ENCODE measurements around the gene SMIM13. TPM values are rescaled to one million over a fixed set of nuclear protein-coding genes. Genes with fewer than 3 reads are reported as not detected.

Gene SMIM13
- total RNA-seq, 2 experiments from 2014 or later: 3.0 to 4.6 TPM

DNA sequence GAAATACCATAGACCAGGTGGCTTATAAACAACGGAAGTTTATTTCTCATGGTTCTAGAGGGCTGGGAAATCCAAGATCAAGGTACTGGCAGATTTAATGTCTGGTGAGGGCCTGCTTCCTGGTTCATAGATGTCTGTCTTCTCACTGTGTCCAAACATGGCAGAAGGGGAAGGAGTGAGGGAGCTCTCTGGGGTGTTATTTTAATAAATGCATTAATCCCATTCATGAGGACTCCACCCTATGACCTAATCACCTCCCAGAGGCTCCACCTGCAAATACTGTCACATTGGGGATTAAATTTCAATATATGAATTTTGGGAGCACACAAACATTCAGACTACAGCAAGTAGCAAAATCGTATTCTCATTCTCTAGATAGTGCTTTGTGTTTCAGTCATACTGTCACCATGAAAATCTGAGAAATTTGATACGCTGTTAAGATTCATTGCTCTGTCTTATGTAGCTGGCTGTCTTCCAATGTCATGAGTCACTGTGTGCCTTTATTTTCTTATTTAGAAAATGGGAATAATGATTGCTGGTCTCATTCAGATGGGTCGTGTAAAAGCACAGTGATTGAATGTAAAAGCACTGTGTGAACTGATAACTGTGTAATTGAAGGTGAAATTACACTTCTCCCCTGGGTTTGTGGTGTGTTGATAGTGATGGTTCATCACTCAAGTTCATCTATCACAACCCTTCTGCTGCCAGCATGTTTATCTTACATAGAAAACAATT is 26.8 kb downstream of the SMIM13 start:
- Mint-ChIP-seq H3K9me3 (no peaks in the 10 kb centered on the region), H3K27me3 (no peaks in the 10 kb centered on the region), H3K36me3 (ENCODE audit: low read depth) (peaks cover 4% of the 10 kb centered on the region), H3K4me1 (ENCODE audit: low read depth) (peaks cover 44% of the 10 kb centered on the region), H3K27ac (no peak overlapping the region), H3K4me3 (no peak overlapping the region)
- intact Hi-C loops (cut with DNase I, micrococcal nuclease): no loop called here
- Histone ChIP-seq H3K9me3 (ENCODE audit: control insufficient read depth in 1 of 2, insufficient read depth in 1 of 2, low read length in 2 of 2) (no peaks in the 10 kb centered on the region), H3K27ac (ENCODE audit: low read depth in 1 of 2, low read length in 2 of 2) (no peak overlapping the region), H3K4me1 (ENCODE audit: insufficient read depth, low read length) (no peaks in the 10 kb centered on the region), H3K4me3 (ENCODE audit: low read length) (no peak overlapping the region), H3K27me3 (ENCODE audit: control insufficient read depth in 1 of 2, insufficient read depth in 2 of 2, low read length in 2 of 2) (no peaks in the 10 kb centered on the region), H3K36me3 (ENCODE audit: insufficient read depth, low read length) (no peaks in the 10 kb centered on the region)
- ATAC-seq (ENCODE audit: poor library complexity) (no peak), DNase-seq (no peak)
- ChIA-PET CTCF (no interaction called here), POLR2A (no interaction called here)
- TF ChIP-seq, protein P1, sequence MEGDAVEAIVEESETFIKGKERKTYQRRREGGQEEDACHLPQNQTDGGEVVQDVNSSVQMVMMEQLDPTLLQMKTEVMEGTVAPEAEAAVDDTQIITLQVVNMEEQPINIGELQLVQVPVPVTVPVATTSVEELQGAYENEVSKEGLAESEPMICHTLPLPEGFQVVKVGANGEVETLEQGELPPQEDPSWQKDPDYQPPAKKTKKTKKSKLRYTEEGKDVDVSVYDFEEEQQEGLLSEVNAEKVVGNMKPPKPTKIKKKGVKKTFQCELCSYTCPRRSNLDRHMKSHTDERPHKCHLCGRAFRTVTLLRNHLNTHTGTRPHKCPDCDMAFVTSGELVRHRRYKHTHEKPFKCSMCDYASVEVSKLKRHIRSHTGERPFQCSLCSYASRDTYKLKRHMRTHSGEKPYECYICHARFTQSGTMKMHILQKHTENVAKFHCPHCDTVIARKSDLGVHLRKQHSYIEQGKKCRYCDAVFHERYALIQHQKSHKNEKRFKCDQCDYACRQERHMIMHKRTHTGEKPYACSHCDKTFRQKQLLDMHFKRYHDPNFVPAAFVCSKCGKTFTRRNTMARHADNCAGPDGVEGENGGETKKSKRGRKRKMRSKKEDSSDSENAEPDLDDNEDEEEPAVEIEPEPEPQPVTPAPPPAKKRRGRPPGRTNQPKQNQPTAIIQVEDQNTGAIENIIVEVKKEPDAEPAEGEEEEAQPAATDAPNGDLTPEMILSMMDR (IDR thresholded peaks at IDR 0.05): no peak

DNA sequence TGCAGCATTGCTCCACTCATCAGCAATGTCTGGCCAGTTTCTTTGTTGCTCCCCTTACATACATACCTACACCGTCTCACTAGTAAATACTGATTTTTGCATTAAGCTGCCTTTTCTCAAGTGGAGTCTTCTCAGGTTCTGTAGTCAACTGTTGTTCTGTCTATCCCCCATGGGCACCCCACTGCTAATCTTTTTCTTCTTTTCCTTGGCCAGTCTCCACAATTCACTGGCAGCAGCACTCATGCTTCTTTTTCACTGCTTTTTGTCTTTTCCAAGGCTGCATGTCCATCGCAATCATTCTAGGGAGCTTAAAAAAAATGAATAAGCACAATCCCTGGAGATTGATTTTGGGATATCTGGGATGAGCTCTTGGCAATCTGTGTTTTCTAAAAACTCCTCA is 28.2 kb downstream of the SMIM13 start:
- Mint-ChIP-seq H3K27me3 (no peaks in the 10 kb centered on the region), H3K4me3 (no peak overlapping the region), H3K27ac (no peak overlapping the region), H3K4me1 (ENCODE audit: low read depth) (peaks cover 39% of the 10 kb centered on the region), H3K9me3 (no peaks in the 10 kb centered on the region), H3K36me3 (ENCODE audit: low read depth) (peaks cover 5% of the 10 kb centered on the region)
- Histone ChIP-seq H3K4me1 (ENCODE audit: insufficient read depth, low read length) (no peaks in the 10 kb centered on the region), H3K27me3 (ENCODE audit: control insufficient read depth in 1 of 2, insufficient read depth in 2 of 2, low read length in 2 of 2) (no peaks in the 10 kb centered on the region), H3K36me3 (ENCODE audit: insufficient read depth, low read length) (no peaks in the 10 kb centered on the region), H3K27ac (ENCODE audit: low read depth in 1 of 2, low read length in 2 of 2) (no peak overlapping the region), H3K4me3 (ENCODE audit: low read length) (no peak overlapping the region), H3K9me3 (ENCODE audit: control insufficient read depth in 1 of 2, insufficient read depth in 1 of 2, low read length in 2 of 2) (no peaks in the 10 kb centered on the region)
- TF ChIP-seq, protein P1 (IDR thresholded peaks at IDR 0.05): no peak
- DNase-seq: no peak
- ChIA-PET CTCF (no interaction called here), POLR2A (no interaction called here)
- intact Hi-C loops (cut with DNase I, micrococcal nuclease): no loop called here
- ATAC-seq (ENCODE audit: poor library complexity): no peak

DNA sequence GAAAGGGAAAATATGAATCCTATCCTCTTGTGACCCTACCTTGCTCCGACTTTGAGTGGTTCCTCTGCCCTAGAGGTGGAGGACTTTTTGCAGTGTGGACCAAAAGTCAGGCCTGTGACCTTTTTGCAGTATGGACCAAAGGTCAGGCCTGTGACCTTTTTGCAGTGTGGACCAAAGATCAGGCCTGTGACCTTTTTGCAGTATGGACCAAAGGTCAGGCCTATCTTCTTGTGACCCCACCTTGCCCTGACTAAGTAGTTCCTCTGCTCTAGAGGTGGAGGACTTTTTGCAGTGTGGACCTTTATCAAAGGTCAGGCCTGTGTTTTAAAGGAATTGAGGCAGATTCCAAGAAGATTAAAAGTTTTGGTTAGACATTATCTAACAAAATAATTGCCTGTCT is 28.7 kb downstream of the SMIM13 start:
- H3K27ac ChIP-seq (ENCODE audit: low read depth in 1 of 2, low read length in 2 of 2): no peak overlapping the region
- no peak overlapping the region for H3K4me3 Mint-ChIP-seq
- ATAC-seq (ENCODE audit: poor library complexity) (no peak), DNase-seq (no peak)
- H3K27ac Mint-ChIP-seq: no peak overlapping the region
- H3K4me1 Mint-ChIP-seq (ENCODE audit: low read depth): peaks cover 39% of the 10 kb centered on the region
- H3K4me3 ChIP-seq (ENCODE audit: low read length): no peak overlapping the region
- H3K9me3 Mint-ChIP-seq: no peaks in the 10 kb centered on the region
- no peaks in the 10 kb centered on the region for H3K36me3 ChIP-seq (ENCODE audit: insufficient read depth, low read length)
- no peaks in the 10 kb centered on the region for H3K27me3 ChIP-seq (ENCODE audit: control insufficient read depth in 1 of 2, insufficient read depth in 2 of 2, low read length in 2 of 2)
- no peaks in the 10 kb centered on the region for H3K4me1 ChIP-seq (ENCODE audit: insufficient read depth, low read length)
- TF ChIP-seq, protein P1 (IDR thresholded peaks at IDR 0.05): no peak
- H3K36me3 Mint-ChIP-seq (ENCODE audit: low read depth): peaks cover 8% of the 10 kb centered on the region
- intact Hi-C loops (cut with DNase I, micrococcal nuclease): no loop called here
- ChIA-PET CTCF (no interaction called here), POLR2A (no interaction called here)
- H3K27me3 Mint-ChIP-seq: no peaks in the 10 kb centered on the region
- no peaks in the 10 kb centered on the region for H3K9me3 ChIP-seq (ENCODE audit: control insufficient read depth in 1 of 2, insufficient read depth in 1 of 2, low read length in 2 of 2)
